ENCODE measurements around the gene GLRX5.

Gene GLRX5

DNA sequence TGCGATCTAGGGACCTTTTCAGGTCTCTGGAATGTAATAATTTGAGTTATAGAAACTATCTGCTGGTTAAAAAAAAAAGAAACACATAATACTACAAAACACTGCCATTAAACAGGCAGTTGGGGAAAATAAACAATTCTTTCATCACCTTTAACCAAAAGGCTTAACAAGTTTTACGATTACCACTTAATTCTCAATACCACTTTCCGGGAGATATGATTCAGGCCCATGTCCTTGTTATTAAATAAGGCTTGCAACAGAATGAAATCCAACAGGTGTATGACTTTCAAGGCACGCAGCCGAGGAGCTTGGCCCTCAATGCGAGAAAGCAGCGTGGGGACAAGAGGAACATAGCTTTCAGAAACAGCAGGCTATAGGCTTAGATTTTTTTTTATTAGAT, 5.6 kb upstream of the GLRX5 start:
- no peak overlapping the region for H3K4me3 ChIP-seq (ENCODE audit: low read depth, low read length)
- TF ChIP-seq, protein P1, sequence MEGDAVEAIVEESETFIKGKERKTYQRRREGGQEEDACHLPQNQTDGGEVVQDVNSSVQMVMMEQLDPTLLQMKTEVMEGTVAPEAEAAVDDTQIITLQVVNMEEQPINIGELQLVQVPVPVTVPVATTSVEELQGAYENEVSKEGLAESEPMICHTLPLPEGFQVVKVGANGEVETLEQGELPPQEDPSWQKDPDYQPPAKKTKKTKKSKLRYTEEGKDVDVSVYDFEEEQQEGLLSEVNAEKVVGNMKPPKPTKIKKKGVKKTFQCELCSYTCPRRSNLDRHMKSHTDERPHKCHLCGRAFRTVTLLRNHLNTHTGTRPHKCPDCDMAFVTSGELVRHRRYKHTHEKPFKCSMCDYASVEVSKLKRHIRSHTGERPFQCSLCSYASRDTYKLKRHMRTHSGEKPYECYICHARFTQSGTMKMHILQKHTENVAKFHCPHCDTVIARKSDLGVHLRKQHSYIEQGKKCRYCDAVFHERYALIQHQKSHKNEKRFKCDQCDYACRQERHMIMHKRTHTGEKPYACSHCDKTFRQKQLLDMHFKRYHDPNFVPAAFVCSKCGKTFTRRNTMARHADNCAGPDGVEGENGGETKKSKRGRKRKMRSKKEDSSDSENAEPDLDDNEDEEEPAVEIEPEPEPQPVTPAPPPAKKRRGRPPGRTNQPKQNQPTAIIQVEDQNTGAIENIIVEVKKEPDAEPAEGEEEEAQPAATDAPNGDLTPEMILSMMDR (IDR thresholded peaks at IDR 0.05; ENCODE audit: borderline replicate concordance, insufficient read depth, low read depth, low read length): no peak

DNA sequence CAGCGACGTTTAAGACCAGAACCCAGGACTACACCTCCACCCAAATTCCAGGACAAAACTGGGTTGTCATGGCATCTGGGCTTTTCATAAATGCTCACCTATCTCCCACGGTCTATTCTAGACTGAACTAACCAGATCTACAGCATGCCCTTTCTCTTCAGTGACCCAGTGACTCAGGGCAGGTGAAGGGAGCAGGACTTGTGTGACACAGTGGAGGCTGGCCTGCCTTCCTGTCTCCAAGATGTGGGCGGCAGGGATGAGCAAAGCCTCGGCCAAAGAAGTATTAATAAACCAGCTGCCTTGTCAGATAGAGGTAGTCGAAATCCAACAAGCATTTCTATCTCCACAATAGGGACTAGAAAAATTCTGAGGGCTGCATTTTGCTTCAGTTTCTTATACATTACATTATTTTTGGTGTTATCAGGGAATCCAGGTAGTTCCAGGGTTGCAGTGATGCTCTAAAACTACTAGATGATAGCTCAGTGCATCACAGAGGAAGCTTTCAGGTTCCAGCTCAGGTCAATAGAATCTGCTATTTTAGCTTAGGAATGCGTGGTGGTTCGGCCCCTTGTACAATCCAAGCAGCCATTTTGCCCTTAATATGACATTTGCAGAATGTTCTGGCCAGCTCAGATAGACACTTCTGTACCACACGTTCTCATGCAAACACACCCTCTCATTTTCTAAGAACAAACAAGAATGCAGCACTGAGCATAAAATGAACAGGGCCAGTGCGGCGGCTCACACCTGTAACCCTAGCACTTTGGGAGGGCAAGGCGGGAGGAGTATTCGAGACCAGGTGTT, 4.2 kb upstream of the GLRX5 start:
- TF ChIP-seq, protein P1 (IDR thresholded peaks at IDR 0.05; ENCODE audit: borderline replicate concordance, insufficient read depth, low read depth, low read length): no peak
- H3K4me3 ChIP-seq (ENCODE audit: low read depth, low read length): no peak overlapping the region

GRCh38 chr14:95531473-95531872, 3.4 kb upstream of the GLRX5 start:
- TF ChIP-seq, protein P1 (IDR thresholded peaks at IDR 0.05; ENCODE audit: borderline replicate concordance, insufficient read depth, low read depth, low read length): no peak
- no peak overlapping the region for H3K4me3 ChIP-seq (ENCODE audit: low read depth, low read length)

DNA sequence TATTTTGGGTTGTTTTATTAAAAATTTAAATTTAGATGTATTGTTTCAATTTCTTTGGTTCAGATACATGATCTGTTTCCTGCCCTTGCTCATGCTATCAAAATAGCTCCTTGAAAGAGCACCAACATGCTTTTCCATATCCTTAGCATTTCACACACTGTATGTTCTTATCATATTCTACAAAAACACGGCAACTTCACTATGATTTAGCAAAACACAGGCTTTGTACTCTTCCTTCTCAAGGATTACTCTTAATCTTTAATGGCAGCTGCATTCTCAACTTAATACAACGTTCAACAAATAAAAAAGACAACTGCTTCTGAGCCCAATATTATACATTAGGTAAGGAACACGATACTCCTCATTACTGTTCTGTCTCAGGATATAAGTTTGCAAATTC, 2.9 kb upstream of the GLRX5 start:
- peak overlapping the region; percentile 87 for H3K4me3 ChIP-seq (ENCODE audit: low read depth, low read length)
- TF ChIP-seq, protein P1 (IDR thresholded peaks at IDR 0.05; ENCODE audit: borderline replicate concordance, insufficient read depth, low read depth, low read length): no peak

- TF ChIP-seq, protein P1 (IDR thresholded peaks at IDR 0.05; ENCODE audit: borderline replicate concordance, insufficient read depth, low read depth, low read length): no peak
These were observed 1.4 kb upstream of the GLRX5 start for GRCh38 chr14:95533391-95533821.

GRCh38 chr14:95533822-95534221, 1.0 kb upstream of the GLRX5 start:
- H3K4me3 ChIP-seq (ENCODE audit: low read depth, low read length): peak overlapping the region; percentile 87
- TF ChIP-seq, protein P1 (IDR thresholded peaks at IDR 0.05; ENCODE audit: borderline replicate concordance, insufficient read depth, low read depth, low read length): no peak

More at GRCh38 chr14:95533391-95533821, 1.4 kb upstream of the GLRX5 start:
- peak overlapping the region; percentile 87 for H3K4me3 ChIP-seq (ENCODE audit: low read depth, low read length)
